ENCODE data around the gene CENPX. TPM values are rescaled to one million over a fixed set of nuclear protein-coding genes. Genes with fewer than 3 reads are reported as not detected.
A peak's percentile ranks its signal among the peaks of the same experiment; 100 is the strongest.

Gene CENPX
- total RNA-seq, 1 donor from 2014 or later: 158 TPM

DNA sequence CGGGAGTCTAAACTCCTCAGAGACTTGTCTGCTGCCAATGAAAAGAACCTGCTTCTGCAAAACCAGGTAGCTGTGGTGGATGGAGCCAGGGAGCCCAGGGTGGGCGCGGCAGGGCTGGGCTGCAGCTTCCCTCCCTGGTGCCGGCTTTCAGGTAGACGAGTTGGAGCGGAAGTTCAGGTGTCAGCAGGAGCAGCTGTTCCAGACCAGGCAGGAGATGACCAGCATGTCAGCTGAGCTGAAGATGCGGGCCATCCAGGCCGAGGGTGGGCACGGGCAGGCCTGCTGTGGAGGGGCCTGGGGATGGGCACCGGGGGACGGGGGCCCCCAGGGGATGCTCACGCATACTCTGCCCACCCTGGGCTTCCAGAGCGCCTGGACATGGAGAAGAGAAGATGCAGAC is 5.6 kb upstream of the CENPX start:
- TF ChIP-seq, protein P1, sequence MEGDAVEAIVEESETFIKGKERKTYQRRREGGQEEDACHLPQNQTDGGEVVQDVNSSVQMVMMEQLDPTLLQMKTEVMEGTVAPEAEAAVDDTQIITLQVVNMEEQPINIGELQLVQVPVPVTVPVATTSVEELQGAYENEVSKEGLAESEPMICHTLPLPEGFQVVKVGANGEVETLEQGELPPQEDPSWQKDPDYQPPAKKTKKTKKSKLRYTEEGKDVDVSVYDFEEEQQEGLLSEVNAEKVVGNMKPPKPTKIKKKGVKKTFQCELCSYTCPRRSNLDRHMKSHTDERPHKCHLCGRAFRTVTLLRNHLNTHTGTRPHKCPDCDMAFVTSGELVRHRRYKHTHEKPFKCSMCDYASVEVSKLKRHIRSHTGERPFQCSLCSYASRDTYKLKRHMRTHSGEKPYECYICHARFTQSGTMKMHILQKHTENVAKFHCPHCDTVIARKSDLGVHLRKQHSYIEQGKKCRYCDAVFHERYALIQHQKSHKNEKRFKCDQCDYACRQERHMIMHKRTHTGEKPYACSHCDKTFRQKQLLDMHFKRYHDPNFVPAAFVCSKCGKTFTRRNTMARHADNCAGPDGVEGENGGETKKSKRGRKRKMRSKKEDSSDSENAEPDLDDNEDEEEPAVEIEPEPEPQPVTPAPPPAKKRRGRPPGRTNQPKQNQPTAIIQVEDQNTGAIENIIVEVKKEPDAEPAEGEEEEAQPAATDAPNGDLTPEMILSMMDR (conservative IDR thresholded peaks at IDR 0.05; ENCODE audit: low read depth, low read length): no peak
- no peak overlapping the region for H3K4me3 ChIP-seq (ENCODE audit: low read depth, low read length)
- no peak for DNase-seq (ENCODE audit: low read depth)

DNA sequence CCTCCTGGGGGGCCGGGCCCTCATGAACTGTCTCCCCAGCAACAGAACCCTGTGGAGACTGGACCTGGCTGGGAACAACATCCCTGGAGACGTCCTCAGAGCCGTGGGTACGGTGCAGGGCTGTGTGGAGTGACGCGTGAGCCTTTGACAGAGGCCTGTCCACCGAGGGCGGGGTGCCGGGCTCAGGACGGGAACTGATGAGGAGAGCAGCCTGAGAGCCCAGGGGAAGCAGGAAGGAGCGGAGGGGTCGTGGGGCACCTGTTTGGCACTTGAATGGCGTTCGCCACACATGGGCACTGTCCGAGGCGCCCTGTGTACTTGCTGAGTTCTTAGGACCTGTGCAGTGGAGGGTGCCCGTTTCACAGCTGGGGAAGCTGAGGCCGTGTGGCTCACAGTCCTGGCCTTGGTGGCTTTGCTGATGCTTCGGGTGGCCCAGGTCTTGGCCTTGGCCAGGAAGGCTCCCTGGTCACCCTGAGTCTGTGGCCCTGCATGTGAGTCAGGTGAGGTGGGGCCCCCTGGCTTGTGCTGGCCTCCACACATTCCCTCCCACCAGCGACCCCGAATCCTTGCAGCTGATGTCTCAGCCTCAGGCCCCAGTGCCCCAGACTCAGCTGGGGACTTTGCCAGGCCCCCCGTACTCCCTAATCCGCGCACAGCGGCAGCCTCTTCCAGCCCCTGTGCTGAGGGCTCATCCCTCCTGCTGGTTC is 2.9 kb upstream of the CENPX start:
- TF ChIP-seq, protein P1 (conservative IDR thresholded peaks at IDR 0.05; ENCODE audit: low read depth, low read length): no peak
- no peak for DNase-seq (ENCODE audit: low read depth)
- H3K4me3 ChIP-seq (ENCODE audit: low read depth, low read length): no peak overlapping the region

DNA sequence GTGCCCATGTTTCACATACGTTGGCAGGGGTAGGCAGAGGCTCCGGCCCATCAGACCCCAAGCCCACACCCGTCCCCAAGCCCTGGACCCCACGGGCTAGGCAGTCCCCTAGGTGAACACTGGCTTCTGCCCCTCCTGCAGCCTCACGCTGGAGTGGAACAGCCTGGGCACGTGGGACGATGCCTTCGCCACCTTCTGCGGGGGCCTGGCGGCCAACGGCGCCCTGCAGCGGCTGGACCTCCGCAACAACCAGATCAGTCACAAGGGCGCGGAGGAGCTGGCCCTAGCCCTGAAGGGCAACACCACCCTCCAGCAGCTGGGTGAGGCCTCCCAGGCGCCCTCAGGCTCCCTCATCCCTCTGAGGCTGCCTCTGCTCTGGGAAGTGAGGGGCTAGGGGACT is 2.2 kb upstream of the CENPX start:
- DNase-seq (ENCODE audit: low read depth): no peak

DNA sequence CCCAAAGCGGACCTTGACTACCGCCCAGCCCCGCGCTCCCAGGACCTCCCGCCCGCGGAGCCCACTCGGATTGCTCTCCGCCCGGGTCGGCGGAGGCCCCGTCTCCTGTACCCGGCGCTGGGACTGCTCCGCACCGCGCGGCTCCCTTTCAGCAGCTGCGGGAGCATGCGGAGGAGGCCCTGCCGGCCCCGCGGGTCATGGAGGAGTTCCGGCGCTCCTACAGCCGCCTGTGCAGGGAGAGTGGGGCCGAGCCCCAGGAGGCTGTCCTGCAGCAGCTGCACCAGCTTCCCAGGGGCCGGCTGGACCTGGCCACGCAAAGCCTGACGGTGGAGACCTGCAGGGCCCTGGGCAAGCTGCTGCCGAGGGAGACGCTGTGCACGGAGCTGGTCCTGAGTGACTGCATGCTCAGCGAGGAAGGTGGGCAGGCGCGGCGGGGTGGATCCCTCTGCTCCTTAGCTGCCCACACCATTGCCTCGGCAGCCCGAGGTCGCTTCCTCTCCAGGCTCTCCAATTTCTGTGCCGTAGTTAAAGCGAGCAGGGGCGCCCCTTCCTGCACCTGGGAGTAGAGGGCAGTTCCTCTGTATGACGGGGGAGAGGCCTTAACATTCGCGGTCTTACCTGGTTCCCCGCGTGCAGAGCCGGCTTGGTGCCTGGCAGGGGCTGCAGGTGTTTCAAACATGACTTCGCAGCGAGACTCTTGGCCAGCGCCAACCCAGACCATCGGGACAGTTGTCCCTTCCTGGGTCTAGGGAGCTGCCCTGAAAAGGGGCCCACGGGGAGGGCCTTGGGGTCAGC is 966 bp upstream of the CENPX start:
- no peak for DNase-seq (ENCODE audit: low read depth)
- peak overlapping the region; percentile 88 for H3K4me3 ChIP-seq (ENCODE audit: low read depth, low read length)
- TF ChIP-seq, protein P1 (conservative IDR thresholded peaks at IDR 0.05; ENCODE audit: low read depth, low read length): no peak

More for the DNA sequence above, 2.2 kb upstream of the CENPX start:
- TF ChIP-seq, protein P1 (conservative IDR thresholded peaks at IDR 0.05; ENCODE audit: low read depth, low read length): no peak
- H3K4me3 ChIP-seq (ENCODE audit: low read depth, low read length): no peak overlapping the region

DNA sequence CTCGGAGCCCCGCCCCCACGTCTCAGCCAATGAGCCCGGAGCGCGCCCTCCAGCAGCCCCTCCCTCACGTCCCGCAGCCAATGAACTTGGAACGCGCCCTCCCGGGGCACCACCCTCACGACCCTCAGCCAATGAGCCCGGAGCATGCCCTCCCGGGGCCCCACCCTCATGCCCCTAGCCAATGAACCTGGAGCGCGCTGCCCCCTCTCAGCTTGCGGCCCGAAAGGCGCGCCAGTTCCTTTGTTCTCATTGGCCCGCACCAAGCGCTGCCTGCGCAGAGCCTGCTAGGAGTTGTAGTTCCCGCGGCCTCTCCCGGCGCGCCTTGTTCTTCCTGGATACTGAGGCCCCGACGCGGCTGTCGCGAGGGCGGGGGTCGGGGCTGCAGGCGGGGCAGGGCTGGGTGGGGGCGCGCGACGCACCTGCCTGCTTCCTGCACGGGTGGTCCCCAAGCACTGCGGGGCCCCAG is 336 bp upstream of the CENPX start, which contains the start of gene LRRC45:
Gene LRRC45 (plus strand): TSS at position 325 of the 466 bp plus-strand sequence. CDS start 339 bp downstream, outside the sequence.
- H3K4me3 ChIP-seq (ENCODE audit: low read depth, low read length): peak within 1 kb of the TSS; percentile 91
- DNase-seq (ENCODE audit: low read depth): peak; percentile 84

DNA sequence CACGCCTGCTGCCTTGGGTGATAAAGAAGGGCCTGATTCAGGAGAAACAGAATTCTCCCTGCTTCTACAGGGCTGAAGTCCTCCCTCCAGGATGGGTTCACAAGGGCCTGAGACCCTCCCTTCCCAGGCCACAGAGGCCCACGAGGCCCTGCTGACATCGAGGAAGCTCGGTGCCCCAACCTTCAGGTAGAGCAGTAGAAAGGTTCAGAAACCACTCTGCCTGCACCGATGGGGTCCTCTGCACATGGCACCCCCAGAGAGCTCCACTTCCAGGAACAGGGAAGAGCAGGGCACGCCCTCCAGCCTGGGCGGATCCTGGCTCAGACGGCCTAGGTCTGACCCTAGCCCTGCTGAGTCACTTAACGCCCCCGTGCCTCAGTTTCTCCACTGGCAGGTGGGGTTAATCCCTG is 773 bp downstream of the CENPX start:
- TF ChIP-seq, protein P1 (conservative IDR thresholded peaks at IDR 0.05; ENCODE audit: low read depth, low read length): no peak
- no peak for DNase-seq (ENCODE audit: low read depth)
- peak overlapping the region; percentile 91 for H3K4me3 ChIP-seq (ENCODE audit: low read depth, low read length)

More for the DNA sequence above, 336 bp upstream of the CENPX start, which contains the start of gene LRRC45:
- TF ChIP-seq, protein P1 (conservative IDR thresholded peaks at IDR 0.05; ENCODE audit: low read depth, low read length): no peak
